Fibroblast of lung (primary cell): Measurements from ENCODE around the gene ITGAL. TPM values are rescaled to one million over a fixed set of nuclear protein-coding genes. Genes with fewer than 3 reads are reported as not detected.

Experiments used
- DNase-seq, 2 donors: peaks; one replicate each; pipeline versions ENCODE4 v3.0.0 to v3.0.0-alpha.2; 2010; ENCODE audit warnings: low read depth in 2 of 2
- H2AFZ ChIP-seq: 2 replicates; pipeline ENCODE4 v1.5.1; 2012; ENCODE audit warnings: low read length, control low read depth, inconsistent platforms
- H3K27ac ChIP-seq: 2 replicates; pipeline ENCODE4 v1.5.1; 2011; ENCODE audit warnings: low read length, control low read depth; ENCODE audit not compliant: insufficient read depth
- H3K27me3 ChIP-seq: 2 replicates; pipeline ENCODE4 v1.5.1; 2011; ENCODE audit warnings: mild to moderate bottlenecking, low read length; ENCODE audit not compliant: control insufficient read depth, insufficient read depth
- H3K36me3 ChIP-seq: 2 replicates; pipeline ENCODE4 v1.5.1; 2011; ENCODE audit warnings: low read length; ENCODE audit not compliant: control insufficient read depth, insufficient read depth
- H3K4me1 ChIP-seq: 2 replicates; pipeline ENCODE4 v1.5.1; 2011; ENCODE audit warnings: low read length; ENCODE audit not compliant: control insufficient read depth, insufficient read depth; ENCODE audit errors: extremely low read depth
- H3K4me2 ChIP-seq: 2 replicates; pipeline ENCODE4 v1.5.1; 2011; ENCODE audit warnings: low read length, control low read depth; ENCODE audit not compliant: insufficient read depth; ENCODE audit errors: extremely low read depth
- H3K4me3 ChIP-seq, 4 experiments: fragments of 200-600 bp in 1 of 4; sonication (generic) in 1 of 4; replicated peaks in 1 of 4; 2 replicates each; pipeline ENCODE4 v1.5.1; 2011 to 2016; ENCODE audit warnings: low read length in 4 of 4, low read depth in 3 of 4, mild to moderate bottlenecking in 3 of 4, control low read depth in 2 of 4, inconsistent platforms in 1 of 4, mixed read lengths in 1 of 4; ENCODE audit not compliant: insufficient read depth in 1 of 4; ENCODE audit errors: control extremely low read depth in 1 of 4
- H3K79me2 ChIP-seq: 2 replicates; pipeline ENCODE4 v1.5.1; 2012; ENCODE audit warnings: mild to moderate bottlenecking, low read length, inconsistent platforms; ENCODE audit not compliant: control insufficient read depth, insufficient read depth
- H3K9ac ChIP-seq: 2 replicates; pipeline ENCODE4 v1.5.1; 2011; ENCODE audit warnings: mild to moderate bottlenecking, low read length, control low read depth; ENCODE audit not compliant: insufficient read depth
- H3K9me3 ChIP-seq: 2 replicates; pipeline ENCODE4 v1.5.1; 2012; ENCODE audit warnings: low read depth, low read length; ENCODE audit not compliant: control insufficient read depth, insufficient read depth
- H4K20me1 ChIP-seq: 2 replicates; pipeline ENCODE4 v1.5.1; 2011; ENCODE audit warnings: low read length; ENCODE audit not compliant: control insufficient read depth, insufficient read depth; ENCODE audit errors: extremely low read depth
- CTCF ChIP-seq, 2 donors: IDR thresholded peaks in 1 of 2; conservative IDR thresholded peaks in 1 of 2; 1 replicate in 1 of 2; 2 replicates in 1 of 2; pipeline ENCODE4 v1.5.1; 2011 to 2012; ENCODE audit warnings: low read length in 2 of 2, control low read depth in 1 of 2, inconsistent platforms in 1 of 2, low read depth in 1 of 2, mild to moderate bottlenecking in 1 of 2
- EZH2 ChIP-seq: IDR thresholded peaks from 2 replicates; pipeline ENCODE4 v1.5.1; 2012; ENCODE audit warnings: low read length, control low read depth, mild to moderate bottlenecking; ENCODE audit errors: missing control alignments
- polyA plus RNA-seq, 2 donors: library from polyadenylated mRNA; depleted of rRNA in 1 of 2; stranded (reverse) in 1 of 2; unstranded in 1 of 2; fragments of >200 nt; gene quantifications; 2 replicates each; pipeline ENCODE4 v1.2.1, GENCODE V29; 2011 to 2012; ENCODE audit warnings: missing spikeins in 1 of 2
- total RNA-seq: library from RNA; depleted of rRNA; stranded (reverse); fragments of >200 nt; gene quantifications from 2 replicates; pipeline ENCODE4 v1.2.1, GENCODE V29; 2014

ITGAL gene
- total and polyA plus RNA-seq, 2 donors (not counting 1 experiment from before 2014, with no cell fraction given), result not detected

GRCh38 chr16:30526137-30526822 lies 53.7 kb downstream of the ITGAL start, which contains the start of gene ZNF768:
ZNF768 (minus strand) TSS chr16:30526566; CDS start chr16:30526413, 153 bp downstream.
- no peak for TF ChIP-seq CTCF (conservative IDR thresholded peaks at IDR 0.05 in 1 of 2, IDR thresholded peaks at IDR 0.05 in 1 of 2; ENCODE audit: low read depth in 1 of 2, low read length in 2 of 2)
- no peak for TF ChIP-seq EZH2
- Histone ChIP-seq H4K20me1 (no peaks in the 10 kb centered on the region), H3K27ac (peak within 1 kb of the TSS; percentile 92), H3K4me3 (peak within 1 kb of the TSS; percentile 67 to 87 (median 80)), H3K27me3 (no peaks in the 10 kb centered on the region), H2AFZ (peak within 1 kb of the TSS; percentile 79), H3K9me3 (no peaks in the 10 kb centered on the region), H3K36me3 (peaks cover 7% of the 10 kb centered on the region), H3K4me1 (peaks cover 3% of the 10 kb centered on the region), H3K9ac (peak within 1 kb of the TSS; percentile 87), H3K4me2 (peak within 1 kb of the TSS; percentile 54), H3K79me2 (no peaks in the 10 kb centered on the region)
- DNase-seq, result peak; percentile 9 to 14

- H3K4me2 ChIP-seq, result peak overlapping the region; percentile 65
- H3K27me3 ChIP-seq, result no peaks in the 10 kb centered on the region
- H4K20me1 ChIP-seq, result no peaks in the 10 kb centered on the region
- H3K4me3 ChIP-seq, result peak overlapping the region; percentile 67 to 87 (median 80)
- H3K9ac ChIP-seq, result peak overlapping the region; percentile 87
- no peak for TF ChIP-seq EZH2
- TF ChIP-seq CTCF (conservative IDR thresholded peaks at IDR 0.05 in 1 of 2, IDR thresholded peaks at IDR 0.05 in 1 of 2; ENCODE audit: low read depth in 1 of 2, low read length in 2 of 2), result peak; percentile 29 to 30
- peak overlapping the region; percentile 79 for H2AFZ ChIP-seq
- DNase-seq, result peak; percentile 97
- H3K27ac ChIP-seq, result peak overlapping the region; percentile 92
- peaks cover 3% of the 10 kb centered on the region for H3K4me1 ChIP-seq
- H3K36me3 ChIP-seq, result peaks cover 8% of the 10 kb centered on the region
- no peaks in the 10 kb centered on the region for H3K9me3 ChIP-seq
- H3K79me2 ChIP-seq, result no peaks in the 10 kb centered on the region
These were observed 54.5 kb downstream of the ITGAL start for GRCh38 chr16:30526823-30527634.

- Histone ChIP-seq H3K36me3 (peaks cover 8% of the 10 kb centered on the region), H3K9ac (peak overlapping the region; percentile 9), H3K4me3 (peak overlapping the region in 2 of 4 experiments; percentile 32 to 47), H3K9me3 (no peaks in the 10 kb centered on the region), H3K79me2 (no peaks in the 10 kb centered on the region), H2AFZ (peak overlapping the region; percentile 66), H3K4me1 (peaks cover 3% of the 10 kb centered on the region), H3K4me2 (peak overlapping the region; percentile 65), H3K27me3 (no peaks in the 10 kb centered on the region), H3K27ac (peak overlapping the region; percentile 45), H4K20me1 (no peaks in the 10 kb centered on the region)
- TF ChIP-seq CTCF (conservative IDR thresholded peaks at IDR 0.05 in 1 of 2, IDR thresholded peaks at IDR 0.05 in 1 of 2; ENCODE audit: low read depth in 1 of 2, low read length in 2 of 2) (no peak), EZH2 (no peak)
- DNase-seq, result no peak
These were observed 55.2 kb downstream of the ITGAL start for GRCh38 chr16:30527635-30528178.
